Urothelium cell line (cell line): ENCODE measurements around the gene ZNF497.

Experiments used
- DNase-seq: peaks from one replicate; pipeline ENCODE4 v3.0.0; 2011; ENCODE audit warnings: low spot score, mixed read lengths
- FAIRE-seq: peaks from 2 replicates; lab custom pipeline; 2011; peaks lifted over from hg19 to GRCh38; lab: Jason Lieb, UNC

Gene ZNF497

DNA sequence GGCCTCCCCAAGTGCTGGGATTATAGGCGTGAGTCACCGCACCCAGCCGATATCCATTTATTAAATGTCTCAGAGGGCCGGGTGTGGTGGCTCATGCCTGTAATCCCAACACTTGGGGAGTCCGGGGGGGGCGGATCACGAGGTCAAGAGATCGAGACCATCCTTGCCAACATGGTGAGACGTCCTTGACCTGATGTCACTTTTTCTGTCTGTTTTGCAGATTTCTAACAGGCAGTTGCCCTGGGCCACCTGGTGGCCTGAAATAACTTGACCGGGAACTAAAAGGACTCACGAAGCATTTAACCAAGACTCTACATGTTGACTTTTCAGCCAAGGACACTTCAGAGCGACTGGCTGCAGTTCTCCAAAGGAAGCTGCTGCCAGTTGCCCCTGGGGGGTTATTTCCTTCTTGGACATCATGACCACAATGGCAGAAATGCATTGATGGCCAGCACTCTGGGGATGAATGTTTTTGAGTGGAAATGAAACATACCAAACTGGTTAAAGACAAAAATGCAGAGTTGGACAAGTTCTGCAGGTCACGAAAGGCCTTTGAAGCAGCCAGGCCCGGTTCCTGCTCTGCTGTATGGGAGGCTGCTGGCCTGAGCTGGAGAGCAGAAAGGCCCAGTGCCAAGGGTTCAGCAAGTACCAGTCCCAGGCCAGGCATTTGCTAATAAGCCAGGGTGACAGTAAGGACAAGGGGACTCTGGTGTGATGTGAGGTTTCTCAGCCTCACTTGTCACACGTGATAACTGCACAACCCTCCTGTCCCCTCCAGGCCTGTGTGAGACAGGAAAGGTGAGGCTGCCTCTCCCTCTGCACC is 10.0 kb upstream of the ZNF497 start:
- FAIRE-seq (no peak), DNase-seq (no peak)

DNA sequence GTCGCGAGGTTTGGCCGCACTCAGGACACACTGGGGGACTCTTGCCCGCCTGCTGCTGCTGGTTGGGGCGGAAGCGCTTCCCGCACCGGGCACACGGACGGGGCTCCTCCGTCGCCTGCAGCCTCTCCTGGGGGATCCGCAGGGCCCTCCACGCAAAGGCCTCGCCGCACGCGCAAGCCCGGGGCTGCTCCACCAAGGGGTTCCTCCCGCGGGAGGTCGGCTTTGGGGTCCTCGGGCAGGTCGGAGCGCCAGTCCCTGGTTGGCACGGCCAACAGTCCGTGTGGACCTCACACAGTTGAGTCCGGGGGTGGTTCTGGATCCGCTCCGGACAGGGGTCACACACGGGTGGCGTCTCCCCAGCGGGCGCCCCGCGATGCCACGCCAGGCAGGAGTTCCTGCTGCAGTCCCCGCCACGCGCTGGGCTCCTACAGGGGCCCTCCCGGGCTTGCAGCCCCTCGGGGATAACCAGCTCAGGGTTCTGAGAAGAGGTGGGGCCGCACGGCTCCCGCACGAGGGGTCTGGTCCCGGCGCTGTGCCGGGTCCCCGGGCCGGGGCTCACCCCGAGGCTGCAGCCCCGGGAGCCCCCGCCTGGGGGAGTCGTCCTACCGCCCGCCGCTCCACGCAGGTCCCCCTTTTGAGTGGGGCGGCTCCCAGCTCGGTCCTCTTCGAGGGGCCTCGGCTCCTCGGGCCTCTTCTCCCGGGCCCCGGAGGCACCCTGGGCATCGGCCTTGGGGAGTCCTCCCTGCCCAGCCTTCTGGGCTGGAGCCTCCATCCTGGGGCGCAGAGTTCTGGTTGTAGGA is 6.2 kb upstream of the ZNF497 start:
- FAIRE-seq = no peak
- no peak for DNase-seq

DNA sequence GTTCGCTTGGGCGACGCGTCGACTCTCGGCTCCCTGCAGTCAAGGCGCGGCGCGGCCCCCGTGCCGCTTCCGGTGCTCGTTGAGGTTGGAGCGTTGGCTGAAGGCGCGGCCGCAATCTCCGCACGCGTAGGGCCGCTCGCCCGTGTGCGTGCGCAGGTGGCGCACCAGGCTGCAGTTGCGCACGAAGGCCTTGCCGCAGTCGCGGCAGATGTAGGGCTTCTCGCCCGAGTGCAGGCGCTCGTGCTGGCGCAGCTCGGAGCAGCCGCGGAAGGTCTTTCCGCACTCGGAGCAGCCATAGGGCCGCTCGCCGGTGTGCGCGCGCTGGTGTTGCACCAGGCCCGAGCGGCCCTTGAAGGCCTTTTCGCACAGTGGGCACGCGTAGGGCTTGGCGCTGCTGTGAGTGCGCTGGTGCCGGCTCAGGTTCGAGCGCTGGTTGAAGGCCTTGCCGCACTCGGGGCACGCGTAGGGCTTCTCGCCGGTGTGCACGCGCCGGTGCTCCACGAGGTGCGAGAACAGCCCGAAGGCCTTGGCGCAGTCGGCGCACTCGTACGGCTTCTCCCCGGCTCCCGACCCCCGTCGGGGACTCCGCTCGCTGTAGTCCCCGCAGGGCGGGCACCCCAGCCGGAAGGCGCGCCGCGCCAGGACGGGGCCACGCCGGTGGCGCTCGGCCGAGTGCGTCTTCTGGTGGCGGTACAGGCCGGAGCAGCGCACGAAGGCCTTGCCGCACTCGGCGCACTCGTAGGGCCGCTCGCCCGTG is 5.3 kb upstream of the ZNF497 start:
- FAIRE-seq = no peak

DNA sequence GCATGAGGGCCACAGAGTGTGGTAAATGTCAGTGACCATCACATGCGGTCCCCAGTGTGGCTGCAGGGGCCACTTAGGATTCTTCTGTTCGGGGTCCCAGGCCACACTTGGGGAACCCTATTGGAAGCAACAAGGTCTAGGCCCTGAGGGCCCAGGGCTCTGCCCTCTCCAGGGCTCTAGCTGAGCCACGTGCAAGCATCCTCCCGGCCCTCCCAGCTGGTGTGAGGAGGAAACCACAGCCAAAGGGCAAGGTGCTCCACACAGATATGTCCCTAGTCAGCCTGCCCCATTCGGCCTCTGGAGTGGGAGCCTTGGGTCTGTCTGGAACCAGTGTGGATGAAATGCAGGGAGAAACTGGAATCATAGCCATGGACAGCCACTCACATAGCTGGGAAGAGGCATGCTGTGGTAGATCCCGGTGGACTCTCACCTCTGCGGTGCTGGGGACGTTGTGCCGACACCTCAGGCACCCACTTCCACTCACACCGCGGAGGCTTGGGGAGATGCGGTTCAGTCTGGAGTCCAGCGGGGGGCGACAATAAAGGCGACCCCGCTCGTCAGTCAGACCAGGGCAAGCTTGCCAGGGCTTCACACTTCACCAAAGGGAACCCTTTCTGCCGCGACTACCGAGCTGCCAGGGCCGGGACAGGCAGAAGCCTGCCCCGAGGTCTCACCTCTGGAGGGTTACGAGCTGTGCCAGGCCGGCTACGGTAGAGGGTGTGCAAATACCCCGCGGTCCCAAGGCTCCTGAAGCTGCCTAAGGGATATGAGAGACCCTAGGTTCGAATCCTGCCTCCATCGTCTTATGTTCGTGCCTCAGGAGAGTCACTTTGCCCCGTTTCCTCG is 4.3 kb upstream of the ZNF497 start:
- no peak for FAIRE-seq
- DNase-seq = no peak

More for the DNA sequence above, 5.3 kb upstream of the ZNF497 start:
- no peak for DNase-seq

DNA sequence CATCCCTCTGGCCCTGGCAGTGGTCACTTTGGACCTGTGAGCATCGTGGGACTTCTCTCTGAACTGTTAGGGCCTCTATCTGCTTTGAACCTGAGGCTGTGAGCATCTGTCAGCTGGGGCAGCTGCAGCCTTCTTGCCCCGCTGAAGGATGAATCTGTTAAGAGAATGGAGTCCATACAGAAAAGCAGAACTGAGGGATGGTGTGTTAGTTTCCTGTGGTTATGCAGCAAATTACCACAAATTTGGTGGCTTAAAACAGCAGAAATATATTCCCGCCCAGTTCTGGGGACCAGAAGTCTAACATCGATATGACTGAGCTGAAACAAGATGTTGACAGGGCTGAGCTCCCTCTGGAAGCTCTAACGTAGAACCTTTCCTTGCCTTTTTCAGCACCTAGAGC is 1.6 kb upstream of the ZNF497 start:
- DNase-seq = no peak
- FAIRE-seq = no peak

DNA sequence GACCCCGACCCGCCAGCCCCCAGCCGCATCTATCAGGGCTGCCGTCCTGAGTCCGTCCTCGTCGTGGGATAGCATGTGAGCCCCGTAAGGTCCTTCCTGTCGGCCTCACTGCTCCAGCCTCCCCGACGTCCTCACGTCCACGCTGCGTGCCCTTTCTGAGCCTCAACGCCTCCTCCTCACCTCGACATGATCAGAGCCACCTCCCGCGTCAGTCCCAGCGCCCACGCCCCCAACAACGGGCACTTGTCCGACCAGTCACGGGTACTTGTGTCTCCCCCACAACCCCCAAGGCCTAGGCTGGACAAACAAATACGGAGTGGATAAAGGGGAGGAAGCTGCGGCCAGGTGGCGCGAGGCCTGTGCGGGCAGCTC is 665 bp downstream of the ZNF497 start:
- peak; percentile 50 for DNase-seq
- no peak for FAIRE-seq

DNA sequence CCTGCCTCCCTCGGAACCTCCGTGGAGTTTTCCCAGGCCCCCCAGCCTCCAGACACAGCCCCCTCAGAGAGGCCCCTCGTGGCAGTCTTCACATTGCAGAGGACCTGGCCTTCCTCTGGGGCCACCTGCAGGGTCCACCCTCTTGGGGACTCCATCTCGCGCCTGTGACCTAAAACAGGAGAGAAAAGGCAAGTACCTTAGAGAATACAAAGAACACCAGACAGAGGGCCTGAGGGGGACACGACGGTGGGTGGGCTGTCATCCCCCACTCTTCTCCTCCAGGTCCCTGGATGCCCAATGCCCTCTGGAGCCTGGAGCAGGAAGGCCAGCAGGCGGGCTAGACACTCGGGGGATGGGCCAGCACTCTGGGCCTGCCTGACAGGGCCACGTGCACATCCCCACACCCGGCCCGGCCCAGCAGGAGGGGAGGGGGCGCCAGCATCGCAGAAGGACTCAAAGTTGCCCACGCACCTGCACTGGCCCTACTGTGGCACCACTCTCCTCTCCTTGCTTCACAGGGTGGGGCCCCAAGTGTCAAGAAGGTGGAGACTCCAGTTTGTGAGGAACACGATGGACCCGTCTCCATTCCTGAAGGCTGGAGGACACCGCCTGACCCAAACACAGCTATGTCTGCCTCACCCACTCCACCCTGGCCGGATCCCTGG is 4.9 kb downstream of the ZNF497 start:
- FAIRE-seq (no peak), DNase-seq (no peak)

DNA sequence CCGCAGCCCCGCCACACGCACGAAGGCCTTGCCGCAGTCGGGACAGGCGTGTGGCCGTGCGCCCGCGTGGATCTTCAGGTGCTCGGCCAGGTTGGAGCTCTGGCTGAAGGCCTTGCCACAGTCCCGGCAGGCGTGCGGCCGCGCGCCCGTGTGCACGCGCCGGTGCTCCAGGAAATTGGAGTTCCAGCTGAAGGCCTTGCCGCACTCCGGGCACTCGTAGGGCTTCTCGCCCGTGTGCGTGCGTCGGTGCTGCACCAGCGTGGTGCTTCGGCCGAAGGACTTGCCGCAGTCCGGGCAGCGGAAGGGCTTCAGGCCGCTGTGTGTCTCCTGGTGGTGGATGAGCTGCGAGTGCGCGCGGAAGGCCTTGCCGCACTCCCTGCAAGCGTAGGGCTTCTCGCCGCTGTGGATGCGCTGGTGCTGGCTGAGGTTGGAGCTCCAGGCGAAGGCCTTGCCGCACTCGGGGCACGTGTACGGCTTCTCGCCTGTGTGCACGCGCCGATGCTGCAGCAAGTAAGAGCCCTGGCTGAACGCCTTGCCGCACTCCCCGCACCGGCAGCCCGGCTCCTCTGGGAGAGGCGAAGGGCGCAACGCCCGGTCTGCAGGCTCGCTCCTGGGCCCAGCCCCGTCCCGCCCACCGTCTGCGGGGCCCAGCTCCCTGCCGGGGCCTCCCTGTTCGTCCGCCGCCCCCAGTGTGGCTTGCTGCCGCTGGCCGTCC is 5.6 kb downstream of the ZNF497 start:
- FAIRE-seq = no peak

DNA sequence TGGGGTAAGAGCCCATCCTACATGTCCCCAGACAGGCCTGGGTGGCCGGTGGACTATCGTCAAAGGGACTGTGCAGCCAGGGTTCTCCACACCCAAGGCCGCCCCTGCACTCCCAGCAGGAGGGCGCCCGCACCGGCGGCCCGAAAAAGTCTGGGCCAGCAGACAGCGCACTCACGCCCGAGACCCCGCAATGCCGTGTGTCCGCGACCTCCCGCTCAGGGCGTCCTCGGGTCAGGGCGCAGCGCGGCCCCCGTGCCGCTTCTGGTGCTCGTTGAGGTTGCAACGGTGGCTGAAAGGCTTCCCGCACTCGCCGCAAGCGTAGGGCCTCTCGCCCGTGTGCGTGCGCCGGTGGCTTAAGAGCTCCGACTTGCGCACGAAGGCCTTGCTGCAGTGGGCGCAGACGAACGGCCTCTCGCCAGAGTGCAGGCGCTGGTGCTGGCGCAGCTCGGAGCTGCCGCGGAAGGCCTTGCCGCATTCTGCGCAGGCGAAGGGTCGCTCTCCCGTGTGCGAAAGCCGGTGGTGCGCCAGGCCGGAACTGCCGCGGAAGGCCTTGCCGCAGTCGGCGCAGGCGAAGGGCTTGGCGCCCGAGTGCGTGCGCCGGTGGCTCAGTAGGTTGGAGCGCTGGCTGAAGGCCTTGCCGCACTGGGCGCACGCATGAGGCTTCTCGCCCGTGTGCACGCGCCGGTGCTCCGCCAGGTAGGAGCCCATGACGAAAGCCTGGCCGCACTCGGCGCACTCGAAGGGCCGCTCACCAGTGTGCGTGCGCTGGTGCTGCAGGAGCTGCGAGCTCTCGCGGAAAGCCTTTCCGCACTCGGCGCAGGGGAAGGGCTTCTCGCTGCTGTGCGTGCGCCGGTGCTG is 6.4 kb downstream of the ZNF497 start:
- DNase-seq = no peak
- no peak for FAIRE-seq

More for the DNA sequence above, 5.6 kb downstream of the ZNF497 start:
- DNase-seq = no peak

DNA sequence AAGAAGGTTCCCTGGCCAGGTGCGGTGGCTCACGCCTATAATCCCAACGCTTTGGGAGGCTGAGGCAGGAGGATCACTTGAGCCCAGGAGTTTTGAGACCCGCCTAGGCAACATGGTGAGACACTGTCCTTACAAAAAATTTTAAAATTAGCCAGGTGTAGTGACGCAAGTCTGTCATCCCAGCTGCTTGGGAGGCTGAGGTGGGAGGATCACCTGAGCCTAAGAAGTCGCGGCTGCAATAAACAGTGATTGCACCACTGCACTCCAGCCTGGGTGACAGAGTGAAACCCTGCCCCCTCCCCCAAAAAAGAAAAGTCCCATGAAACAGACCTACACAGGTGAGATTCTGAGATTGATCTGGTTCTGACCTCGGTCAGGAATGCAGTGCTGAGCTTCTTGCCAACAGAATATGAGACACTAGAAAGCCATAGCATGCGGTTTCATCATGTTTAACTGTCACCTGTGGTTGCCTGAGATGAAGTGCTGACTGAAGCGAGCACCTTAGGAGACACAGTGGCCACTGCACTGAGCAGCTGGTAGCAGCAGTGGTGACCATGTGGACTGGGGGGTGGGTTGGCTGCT is 7.2 kb downstream of the ZNF497 start:
- DNase-seq = no peak

DNA sequence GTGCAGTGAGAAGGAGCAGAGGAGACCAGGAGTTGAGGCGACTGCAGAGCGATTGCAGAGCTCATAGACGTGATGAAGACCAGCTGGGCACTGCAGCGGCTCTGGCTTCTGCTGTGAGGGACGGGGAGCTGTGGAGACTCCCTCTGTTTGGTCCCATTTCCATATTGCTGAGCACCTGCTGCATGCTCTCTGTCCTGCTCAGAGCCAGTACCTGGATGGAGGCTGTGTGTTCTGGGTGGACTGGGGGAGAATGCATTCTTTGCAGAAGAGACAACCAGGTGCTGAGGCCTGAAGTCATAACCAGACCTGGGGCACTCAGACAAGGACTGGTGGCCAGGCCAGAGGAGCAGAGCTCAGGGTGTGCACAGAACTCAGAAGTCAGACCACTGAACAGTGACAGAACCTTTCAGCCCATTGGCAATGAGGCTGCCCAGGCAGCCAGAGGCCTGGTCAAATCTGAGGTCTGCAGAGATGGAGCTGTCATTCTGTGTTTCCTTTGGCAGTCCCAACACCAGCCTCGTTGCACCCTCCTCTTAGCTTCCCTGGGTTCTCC is 8.0 kb downstream of the ZNF497 start:
- DNase-seq (no peak), FAIRE-seq (no peak)

More for the DNA sequence above, 7.2 kb downstream of the ZNF497 start:
- no peak for FAIRE-seq

DNA sequence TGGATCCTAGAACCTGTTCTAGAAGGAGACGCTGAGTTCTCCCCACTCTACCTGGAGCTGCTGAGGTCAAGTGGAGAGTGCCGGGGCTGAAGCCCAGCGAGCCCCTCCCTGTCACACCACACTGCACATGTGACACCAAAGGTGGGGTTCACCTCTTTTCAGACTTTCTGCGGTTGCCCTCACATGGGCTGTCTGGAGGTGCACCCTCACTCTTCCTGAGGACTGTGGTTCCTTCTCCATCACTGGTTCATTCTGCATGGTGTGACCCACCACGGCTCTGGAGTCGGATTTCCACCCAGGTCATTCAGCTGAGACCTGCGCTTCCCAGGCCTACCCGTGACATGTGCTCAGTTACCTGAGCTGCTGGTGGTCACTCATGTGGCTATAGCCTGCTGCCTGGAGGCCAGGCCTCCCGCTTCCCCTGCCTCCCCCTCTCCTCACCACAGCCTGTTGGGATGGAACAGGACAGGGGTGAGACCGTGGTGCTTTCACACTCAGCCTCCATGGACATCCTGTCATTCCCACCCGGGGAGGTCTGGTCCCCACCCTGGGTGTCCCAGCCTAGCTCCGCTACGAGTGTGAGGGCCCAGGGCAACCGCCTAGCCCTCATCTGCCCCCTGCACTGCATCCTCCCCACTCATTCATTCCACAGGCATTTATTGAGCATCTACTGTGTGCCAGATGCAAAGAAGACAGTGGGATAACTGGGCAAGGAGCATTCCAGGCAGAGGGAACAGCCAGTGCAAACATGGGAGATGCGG is 8.7 kb downstream of the ZNF497 start:
- FAIRE-seq = peak; percentile 27
- no peak for DNase-seq

DNA sequence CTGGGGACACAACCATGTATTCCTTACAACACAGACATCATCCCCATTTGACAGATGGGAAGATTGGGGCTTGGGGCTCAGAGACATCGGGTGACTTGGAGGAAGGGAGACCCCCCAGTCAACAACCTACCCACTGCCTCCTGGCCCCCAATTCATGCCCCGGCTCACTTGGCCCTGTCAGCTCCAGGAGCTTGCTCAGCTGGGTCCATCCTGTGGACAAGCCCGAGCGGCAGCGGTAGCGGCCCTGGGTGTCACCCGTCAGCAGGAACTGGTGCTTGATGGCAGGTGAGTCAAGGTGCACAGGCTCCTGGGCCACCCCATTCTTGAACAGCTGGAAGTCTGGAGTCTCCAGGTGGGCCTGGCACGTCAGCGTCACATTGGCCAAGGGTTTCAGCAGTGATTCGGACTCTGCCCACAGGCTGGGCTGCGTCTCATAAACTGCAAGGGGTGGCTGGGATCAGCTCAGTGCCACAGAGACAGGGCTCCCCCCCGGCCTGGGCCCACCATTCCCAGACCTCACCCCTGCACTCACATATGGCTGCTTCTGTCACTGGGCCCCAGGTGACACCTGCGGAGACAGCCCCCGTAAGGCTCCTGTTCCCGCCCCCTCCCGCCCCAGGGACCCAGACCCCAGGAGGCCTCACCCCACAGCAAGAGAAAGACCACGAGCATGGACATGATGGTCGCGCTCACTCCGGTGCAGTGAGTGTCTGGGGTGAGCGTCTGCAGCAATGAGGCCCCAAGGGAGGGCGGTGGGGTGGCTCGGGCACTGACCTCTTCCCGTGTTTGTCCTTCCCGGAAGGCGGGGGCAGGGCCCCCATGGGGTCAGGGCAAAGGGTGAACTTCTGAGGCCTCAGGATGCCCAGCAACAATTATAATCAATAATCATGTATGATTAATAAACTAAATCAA is 9.5 kb downstream of the ZNF497 start, which contains the start of gene A1BG:
TSS of gene A1BG (minus strand) at position 733 of the 912 bp plus-strand sequence. CDS start at position 678, 55 bp downstream.
- DNase-seq (no peak), FAIRE-seq (no peak)

DNA sequence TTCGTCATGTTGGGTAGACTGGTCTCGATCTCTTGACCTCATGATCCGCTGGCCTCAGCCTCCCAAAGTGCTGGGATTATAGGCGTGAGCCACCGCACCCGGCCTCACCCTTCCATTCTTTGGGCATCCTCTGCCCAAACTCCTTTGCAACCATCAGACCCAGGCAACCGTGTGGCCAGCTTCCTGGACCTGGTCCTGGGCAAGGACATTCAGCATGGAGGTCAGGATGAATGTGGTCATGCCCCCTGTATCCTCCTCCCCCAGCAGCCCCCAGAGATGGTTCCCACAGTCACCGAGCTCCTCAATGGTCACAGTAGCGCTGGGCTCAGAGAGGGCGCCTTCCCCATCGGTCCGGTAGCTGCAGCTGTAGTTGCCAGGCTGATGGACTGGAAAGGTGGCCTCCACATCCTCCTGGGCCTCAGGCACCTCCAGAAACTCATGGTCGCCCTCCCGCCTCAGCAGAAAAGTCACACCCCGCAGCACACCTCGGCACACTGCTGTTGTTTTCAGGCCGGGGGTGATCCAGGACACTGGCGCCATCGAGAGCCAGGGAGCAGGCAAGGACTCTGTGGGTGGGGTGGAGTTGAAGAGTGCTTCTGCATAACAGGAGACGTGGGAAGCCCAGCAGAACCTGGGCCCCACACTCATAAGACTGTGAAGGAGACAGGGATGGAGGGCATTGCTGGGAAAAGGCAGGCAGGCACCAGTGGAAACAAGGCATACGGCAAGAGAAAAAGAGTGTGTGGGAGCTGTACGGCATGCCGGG is 10.4 kb downstream of the ZNF497 start:
- FAIRE-seq = no peak

DNA sequence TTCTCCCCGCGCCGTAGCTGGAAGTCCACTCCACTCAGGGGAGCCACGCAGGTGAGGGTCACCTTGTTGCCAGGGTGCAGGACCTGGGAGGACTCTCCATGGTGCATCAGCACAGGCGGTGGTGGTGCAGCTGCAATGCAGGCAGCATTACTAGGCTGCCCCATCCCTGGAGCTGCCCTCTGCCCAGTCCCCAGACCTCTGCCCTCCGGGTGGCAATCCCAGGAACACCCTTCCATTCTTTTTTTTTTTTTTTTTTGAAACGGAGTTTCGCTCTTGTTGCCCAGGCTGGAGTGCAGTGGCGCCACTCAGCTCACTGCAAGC is 11.0 kb downstream of the ZNF497 start:
- FAIRE-seq (no peak), DNase-seq (no peak)

More for the DNA sequence above, 10.4 kb downstream of the ZNF497 start:
- no peak for DNase-seq
